Brain pericyte (primary cell): ENCODE results near the gene SLC22A15.
"Not testable (repeated sequence)": the region's sequence is repeated elsewhere in the genome, so short reads cannot be mapped to it uniquely, and the experiment has no call there.

Experiments
- DNase-seq: peaks from one replicate; pipeline ENCODE4 v3.0.0-alpha.2; 2012; ENCODE audit warnings: low read depth, low spot score

Gene SLC22A15

DNA sequence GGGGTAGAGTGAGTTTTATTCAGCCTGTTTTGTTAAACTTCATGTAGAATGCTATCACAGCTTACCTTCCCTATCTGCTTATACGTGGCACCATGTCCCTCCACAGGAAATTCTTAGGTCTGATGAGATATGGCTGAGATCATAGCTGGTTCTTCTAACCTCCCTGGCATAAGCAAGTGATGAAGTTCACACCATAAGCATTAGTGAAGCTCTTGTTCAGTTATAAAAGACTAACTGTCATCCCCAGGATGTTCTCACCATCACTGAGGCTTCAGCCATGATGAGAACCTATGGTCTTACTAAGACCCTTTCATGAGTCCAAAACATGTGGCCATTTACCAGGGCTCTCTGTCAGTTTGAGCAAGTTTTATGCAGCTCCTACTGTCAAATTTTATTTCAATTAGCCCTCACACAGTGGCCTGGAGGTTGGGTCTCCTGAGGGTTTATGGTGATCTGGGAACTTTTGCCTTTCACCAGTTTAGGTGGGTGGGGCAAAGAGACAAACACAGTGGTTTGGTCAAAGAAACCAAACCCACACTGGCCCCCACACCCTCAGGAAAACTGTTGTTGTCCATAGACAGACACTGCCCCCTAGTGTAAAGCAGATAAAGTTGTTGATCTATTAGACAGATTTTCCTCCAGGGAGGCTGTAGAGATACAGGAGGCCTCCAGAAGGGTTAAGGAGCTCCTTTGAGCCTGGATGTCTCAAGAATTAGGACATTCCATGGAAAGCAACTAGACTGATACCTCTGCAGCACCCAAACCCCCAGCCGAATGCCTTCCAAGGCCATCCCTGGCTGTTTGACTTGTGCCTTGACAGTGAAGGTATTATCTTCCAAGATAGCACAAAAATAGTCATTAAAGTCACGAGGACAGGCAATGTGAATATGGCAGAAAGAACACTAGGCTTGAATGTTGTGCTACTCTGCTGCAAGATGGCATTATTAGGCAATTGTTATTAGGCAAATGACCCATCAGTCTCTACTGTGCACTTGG lies 5.0 kb downstream of the SLC22A15 start:
- DNase-seq = no peak

GRCh38 chr1:115982400-115982799 lies 6.1 kb downstream of the SLC22A15 start:
- DNase-seq = no peak

GRCh38 chr1:115983584-115983983 lies 7.3 kb downstream of the SLC22A15 start:
- no peak for DNase-seq

- no peak for DNase-seq
These were observed 11.3 kb downstream of the SLC22A15 start for GRCh38 chr1:115987623-115988022.

DNA sequence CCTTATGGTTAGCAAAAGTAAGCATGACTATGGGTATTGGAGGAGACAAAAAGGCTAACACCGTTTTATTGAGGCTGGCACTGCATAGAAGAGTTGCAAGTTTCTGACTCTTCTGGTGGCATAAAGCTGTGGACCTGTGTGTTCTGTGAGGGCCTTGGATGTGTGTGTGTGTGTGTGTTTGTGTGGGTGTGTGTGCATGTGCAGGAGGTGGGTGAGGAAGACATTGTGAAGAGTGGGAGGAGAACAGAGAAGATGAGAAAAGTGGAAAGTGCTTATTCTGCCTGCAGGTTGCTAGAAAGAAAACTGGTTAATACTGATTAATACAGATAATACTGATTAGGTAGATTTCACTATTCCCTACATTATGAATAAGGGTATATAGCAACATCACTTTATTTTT lies 12.6 kb downstream of the SLC22A15 start:
- no peak for DNase-seq

- no peak for DNase-seq
These were observed 13.4 kb downstream of the SLC22A15 start for GRCh38 chr1:115989699-115990098.

DNA sequence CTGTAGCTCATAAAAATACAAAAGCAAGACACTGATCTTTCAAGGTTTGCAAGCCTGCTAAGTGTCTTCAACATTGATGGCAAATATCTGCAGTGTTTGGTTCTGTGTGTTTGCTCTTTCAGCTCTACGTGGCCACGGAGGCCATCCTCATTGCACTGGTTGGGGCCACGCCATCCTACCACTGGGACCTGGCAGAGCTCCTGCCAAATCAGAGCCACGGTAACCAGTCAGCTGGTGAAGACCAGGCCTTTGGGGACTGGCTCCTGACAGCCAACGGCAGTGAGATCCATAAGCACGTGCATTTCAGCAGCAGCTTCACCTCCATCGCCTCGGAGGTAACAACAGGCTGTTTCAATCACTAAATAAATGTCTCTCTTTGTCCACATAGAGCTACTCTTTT lies 15.6 kb downstream of the SLC22A15 start:
- DNase-seq = no peak

DNA sequence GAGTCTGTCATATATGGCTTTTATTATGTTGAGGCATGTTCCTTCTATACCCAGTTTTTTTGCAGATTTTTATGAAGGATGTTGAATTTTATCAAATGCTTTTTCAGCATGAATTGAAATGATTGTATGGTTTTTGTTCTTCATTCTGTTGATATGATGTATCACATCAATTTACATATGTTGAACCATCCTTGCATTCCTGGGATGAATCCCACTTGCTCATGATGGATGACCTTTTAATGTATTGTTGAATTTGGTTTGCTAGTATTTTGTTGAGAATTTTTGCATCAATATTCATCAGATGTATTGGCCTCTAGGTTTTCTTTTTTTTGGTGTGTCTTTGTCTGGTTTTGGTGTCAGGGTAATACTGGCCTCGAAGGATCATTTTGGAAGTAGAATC lies 21.6 kb downstream of the SLC22A15 start:
- not testable (repeated sequence) for DNase-seq

- no peak for DNase-seq
These were observed 25.6 kb downstream of the SLC22A15 start for GRCh38 chr1:116001739-116002487.

GRCh38 chr1:116002781-116003420 lies 26.6 kb downstream of the SLC22A15 start:
- DNase-seq = no peak

DNA sequence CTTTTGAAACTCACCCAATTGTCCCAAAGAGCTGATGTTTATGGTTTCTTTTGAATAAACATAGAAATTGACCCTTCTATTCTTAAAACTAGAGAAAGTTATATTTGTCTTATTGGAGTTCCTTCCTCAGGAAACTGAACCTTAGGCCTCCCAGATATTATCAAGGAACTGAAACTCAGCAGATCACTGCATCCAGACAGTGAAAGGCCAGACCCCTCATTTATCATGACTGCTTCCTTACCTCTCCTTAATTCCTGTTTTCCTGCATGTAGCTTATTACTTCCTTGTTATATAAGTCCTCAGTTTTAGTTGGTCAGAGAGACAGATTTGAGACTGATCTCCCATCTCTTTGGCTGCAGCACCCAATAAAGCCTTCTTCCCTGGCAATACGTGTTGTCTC lies 27.5 kb downstream of the SLC22A15 start:
- DNase-seq = no peak

GRCh38 chr1:116006486-116006964 lies 30.2 kb downstream of the SLC22A15 start:
- no peak for DNase-seq

- no peak for DNase-seq
These were observed 32.5 kb downstream of the SLC22A15 start for GRCh38 chr1:116008656-116009390.

DNA sequence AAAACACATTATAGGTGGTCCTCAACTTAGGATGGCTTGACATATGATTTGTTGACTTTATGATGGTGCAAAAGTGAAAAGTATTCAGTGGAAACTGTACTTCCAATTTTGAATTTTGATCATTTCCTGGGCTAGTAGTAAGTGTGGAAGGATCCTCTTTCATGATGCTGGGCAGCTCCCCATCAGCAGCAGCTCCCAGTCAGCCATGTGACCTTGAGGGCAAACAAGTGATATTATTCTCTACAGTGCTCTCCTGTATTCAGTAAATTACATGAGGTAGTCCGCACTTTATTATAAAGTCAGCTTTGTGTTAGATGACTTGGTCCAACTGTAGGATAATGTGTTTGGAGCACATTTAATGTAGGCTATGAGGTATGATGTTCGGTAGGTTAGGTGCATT lies 36.4 kb downstream of the SLC22A15 start:
- no peak for DNase-seq

DNA sequence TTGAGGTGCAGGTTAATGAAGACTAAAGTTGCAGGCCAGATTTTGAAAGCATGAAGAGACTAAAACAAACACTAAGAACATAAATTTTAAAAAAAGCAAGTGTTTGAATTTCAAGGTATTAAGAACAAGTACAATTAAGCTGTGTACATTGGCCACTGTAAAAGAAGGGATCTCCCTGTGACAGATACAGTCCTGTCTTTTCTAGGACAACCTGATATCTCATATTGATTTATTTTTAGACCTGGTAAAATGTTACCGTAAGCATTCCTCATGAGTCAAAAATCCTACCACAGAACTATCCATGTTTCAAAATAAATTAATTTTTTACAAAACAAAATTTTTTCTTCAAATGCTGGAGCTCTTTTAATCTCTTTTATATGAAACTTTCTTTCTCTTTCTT lies 39.4 kb downstream of the SLC22A15 start:
- DNase-seq = no peak

- DNase-seq = no peak
These were observed 41.7 kb downstream of the SLC22A15 start for GRCh38 chr1:116018007-116018406.

DNA sequence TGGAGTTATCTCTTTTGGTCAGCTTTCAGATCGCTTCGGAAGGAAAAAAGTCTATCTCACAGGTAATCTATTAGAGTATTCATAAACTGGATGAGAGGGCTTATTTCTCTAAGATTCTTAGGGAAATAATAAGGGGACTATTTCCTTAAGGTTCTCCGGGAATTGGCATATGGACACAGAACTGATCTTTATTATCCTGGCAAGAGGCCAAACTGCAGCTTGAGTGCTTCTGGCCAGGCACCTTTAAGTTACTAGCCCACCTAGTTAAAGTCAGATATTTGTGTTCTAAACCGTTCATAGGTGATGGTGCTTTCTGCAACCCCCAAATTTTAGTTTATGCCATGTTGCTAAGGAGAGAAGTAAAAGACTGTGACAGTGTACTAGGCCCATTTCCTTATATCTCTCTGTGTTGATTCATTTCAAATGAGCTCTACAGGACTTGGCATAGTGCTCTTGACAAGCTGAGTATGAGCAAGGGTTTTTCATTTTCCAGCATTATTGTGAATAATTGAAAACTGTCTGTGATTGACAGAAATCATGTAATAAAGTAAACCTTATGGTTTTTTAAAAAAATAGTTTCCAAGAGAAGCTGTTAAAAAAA lies 43.4 kb downstream of the SLC22A15 start:
- DNase-seq = no peak

DNA sequence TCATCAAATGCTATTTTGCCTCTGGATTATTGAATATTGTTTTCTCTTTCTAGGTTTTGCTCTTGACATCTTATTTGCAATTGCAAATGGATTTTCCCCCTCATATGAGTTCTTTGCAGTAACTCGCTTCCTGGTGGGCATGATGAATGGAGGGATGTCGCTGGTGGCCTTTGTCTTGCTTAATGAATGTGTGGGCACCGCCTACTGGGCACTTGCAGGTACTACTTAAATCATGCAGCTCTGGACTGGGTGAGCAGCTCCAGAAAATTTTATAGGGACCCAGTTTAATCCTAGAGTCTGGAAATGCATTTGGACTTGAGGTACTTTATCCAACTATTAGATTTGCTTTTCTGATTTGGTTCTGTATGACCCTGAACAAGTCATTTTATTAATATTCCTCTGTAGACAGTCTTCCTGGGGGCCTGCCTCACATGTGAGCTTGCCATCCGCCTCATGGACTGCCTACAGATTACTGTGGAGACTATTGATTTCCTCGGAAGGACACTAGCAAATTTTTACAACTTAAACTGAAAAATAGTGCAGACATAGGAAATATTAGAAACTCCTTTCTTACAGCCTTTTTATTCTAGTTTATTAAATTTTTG lies 44.5 kb downstream of the SLC22A15 start:
- DNase-seq = no peak

GRCh38 chr1:116024626-116025025 lies 48.3 kb downstream of the SLC22A15 start:
- DNase-seq = no peak

DNA sequence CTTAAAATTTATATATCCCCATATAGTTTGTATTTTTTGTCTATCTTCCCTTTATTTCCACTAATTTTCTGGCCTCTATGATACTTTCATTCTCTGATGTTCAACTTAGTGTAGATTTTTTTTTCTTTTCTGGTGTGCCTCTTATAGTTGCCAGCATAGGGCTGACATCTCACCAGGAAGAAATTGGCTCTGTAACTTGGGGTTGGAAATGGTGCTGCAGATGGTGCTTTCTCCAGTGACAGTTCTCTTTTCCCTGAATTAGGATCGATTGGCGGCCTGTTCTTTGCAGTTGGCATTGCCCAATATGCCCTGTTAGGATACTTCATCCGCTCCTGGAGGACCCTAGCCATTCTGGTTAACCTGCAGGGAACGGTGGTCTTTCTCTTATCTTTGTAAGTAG lies 50.3 kb downstream of the SLC22A15 start:
- no peak for DNase-seq
